Mucosa of descending colon (tissue), 3 donors: ENCODE data around the gene OSTC. TPM values are rescaled to one million over a fixed set of nuclear protein-coding genes. Genes with fewer than 3 reads are reported as not detected.

Source experiments
- ATAC-seq: fragments of 200-7000 bp; cut with Tn5 transposase; one replicate; pipeline ENCODE4 v1.9.1; 2020; ENCODE audit warnings: mild to moderate bottlenecking, moderate library complexity
- DNase-seq, 3 donors: peaks; one replicate each; pipeline ENCODE4 v3.0.0-alpha.2; 2020
- H3K36me3 ChIP-seq: fragments of 200-600 bp; one replicate; pipeline ENCODE4 v1.8.0; 2021; ENCODE audit warnings: low read depth, mild to moderate bottlenecking
- H3K4me1 ChIP-seq: fragments of 200-600 bp; one replicate; pipeline ENCODE4 v1.8.0; 2021; ENCODE audit warnings: low read depth, mild to moderate bottlenecking
- H3K4me3 ChIP-seq: fragments of 200-600 bp; one replicate; pipeline ENCODE4 v1.8.0; 2021; ENCODE audit warnings: mild to moderate bottlenecking
- H3K9me3 ChIP-seq: fragments of 200-600 bp; one replicate; pipeline ENCODE4 v1.8.0; 2021; ENCODE audit warnings: mild to moderate bottlenecking
- intact Hi-C, 2 donors: fragments of 100-400 bp; cut with DNase I in 1 of 2; cut with micrococcal nuclease in 1 of 2; formaldehyde crosslinking; loops; one replicate each; pipeline versions ENCODE4 v1.11.0 to v1.11.1; 2022; cut with DNase I, micrococcal nuclease
- total RNA-seq, 3 donors: library from RNA; stranded (reverse); fragmentation: NEBNext Ultra II Directional in 2 of 3; extraction: Animal tissue kit (Norgen Biotek cat#: 25700) in 2 of 3; gene quantifications; one replicate each; pipeline versions ENCODE4 v1.2.1 to v1.2.4, GENCODE V29; 2021 to 2023
- TF ChIP-seq, protein P1 (sequence below): fragments of 200-600 bp; IDR thresholded peaks from one replicate; pipeline ENCODE4 v1.8.0; 2022; ENCODE audit warnings: antibody characterized with exemption, mild to moderate bottlenecking
- donor health status: DM: no; HTN: no; CAD: no; lungs with moderate emphysema.
- donor health status: DM: no; HTN: no; CAD: no.
- donor health status: DM: no; HTN: yes; CAD: no.

OSTC gene
- total RNA-seq, 3 donors from 2014 or later, result 48.7 to 75.0 (median 51.5) TPM

DNA sequence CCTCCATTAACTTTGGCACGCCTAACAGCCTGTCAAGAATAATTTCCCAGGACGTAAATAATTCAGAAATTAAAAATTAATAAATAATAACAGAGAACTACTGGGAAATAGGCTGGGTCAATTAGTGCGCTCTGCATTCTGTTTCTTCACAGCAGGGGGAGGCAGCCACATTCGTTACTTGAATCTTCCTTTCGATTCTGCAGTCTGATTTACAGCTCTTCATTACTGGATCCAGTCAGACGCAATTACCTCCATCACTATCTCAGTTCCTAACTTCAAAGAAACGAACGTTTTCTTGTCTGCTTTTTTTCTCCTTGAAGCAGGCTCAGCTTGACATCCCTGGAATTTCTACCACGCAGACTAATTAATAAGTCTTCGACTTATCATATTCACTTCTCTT is 39.0 kb upstream of the OSTC start:
- DNase-seq (no peak), ATAC-seq (no peak)
- TF ChIP-seq, protein P1, sequence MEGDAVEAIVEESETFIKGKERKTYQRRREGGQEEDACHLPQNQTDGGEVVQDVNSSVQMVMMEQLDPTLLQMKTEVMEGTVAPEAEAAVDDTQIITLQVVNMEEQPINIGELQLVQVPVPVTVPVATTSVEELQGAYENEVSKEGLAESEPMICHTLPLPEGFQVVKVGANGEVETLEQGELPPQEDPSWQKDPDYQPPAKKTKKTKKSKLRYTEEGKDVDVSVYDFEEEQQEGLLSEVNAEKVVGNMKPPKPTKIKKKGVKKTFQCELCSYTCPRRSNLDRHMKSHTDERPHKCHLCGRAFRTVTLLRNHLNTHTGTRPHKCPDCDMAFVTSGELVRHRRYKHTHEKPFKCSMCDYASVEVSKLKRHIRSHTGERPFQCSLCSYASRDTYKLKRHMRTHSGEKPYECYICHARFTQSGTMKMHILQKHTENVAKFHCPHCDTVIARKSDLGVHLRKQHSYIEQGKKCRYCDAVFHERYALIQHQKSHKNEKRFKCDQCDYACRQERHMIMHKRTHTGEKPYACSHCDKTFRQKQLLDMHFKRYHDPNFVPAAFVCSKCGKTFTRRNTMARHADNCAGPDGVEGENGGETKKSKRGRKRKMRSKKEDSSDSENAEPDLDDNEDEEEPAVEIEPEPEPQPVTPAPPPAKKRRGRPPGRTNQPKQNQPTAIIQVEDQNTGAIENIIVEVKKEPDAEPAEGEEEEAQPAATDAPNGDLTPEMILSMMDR, result no peak
- H3K4me3 ChIP-seq, result no peak overlapping the region
- intact Hi-C loops, result loop anchor here in 1 of 2 donors (5.0 kb wide), 1 partner anchor 439 kb away; no protein-coding TSS in a partner anchor
- no peaks in the 10 kb centered on the region for H3K4me1 ChIP-seq
- H3K9me3 ChIP-seq, result no peaks in the 10 kb centered on the region
- no peaks in the 10 kb centered on the region for H3K36me3 ChIP-seq

DNA sequence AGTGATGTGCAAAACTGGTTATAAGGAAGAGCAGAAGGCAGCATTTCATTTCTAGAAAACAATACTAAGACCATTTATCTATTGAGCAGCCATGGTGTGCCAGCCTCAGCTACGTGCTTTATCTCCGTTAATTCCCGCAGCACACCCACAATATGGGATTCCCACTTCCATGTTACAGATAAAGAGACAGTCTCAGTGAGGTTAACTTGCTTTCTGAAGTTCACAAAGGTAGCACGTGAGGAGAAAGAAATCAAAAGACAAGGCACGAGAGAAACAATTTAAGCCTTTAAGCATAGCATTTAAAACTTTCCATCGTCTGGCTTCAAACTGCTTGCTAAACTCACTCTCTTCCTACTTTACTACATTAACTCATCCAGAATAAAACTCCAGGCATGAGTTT is 38.0 kb upstream of the OSTC start:
- TF ChIP-seq, protein P1, result no peak
- no peak for DNase-seq
- Histone ChIP-seq H3K4me1 (no peaks in the 10 kb centered on the region), H3K36me3 (no peaks in the 10 kb centered on the region), H3K9me3 (no peaks in the 10 kb centered on the region), H3K4me3 (no peak overlapping the region)
- no peak for ATAC-seq
- intact Hi-C loops, result loop anchor here in 1 of 2 donors (5.0 kb wide), 1 partner anchor 440 kb away; no protein-coding TSS in a partner anchor

DNA sequence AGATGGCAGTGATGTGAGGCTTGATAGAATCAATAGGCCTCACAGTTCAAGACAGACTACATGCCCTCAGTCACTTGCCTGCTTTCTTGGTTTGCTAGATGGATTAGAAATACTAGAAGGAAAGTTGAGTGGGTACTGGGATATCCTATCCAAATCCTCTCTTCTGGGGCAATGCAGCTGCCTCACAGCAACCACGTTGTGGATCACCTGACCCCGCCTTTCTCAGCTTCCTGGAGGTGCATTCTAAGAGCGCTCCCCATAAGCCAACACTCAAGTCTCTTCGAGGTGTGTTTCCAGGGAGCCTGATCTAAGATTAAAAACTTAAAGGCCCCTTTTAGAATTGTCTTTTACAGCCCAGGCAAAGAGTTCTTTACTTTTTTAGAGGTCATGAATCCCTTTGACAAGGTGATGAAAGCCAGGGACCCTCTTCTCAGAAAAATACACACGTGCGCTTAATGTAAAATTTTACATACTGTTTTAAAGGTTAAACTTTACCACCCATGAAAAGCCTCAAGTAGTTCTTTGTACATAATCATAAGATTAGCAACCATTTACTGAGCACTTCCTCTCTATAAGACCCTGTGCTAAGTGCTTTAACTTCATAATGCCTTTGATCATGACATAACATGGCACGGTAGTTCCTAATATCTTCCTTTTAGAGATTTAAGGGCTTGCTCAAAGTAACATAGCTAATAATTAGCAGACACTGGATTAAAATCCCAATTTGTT is 30.9 kb upstream of the OSTC start:
- peaks cover 23% of the 10 kb centered on the region for H3K4me1 ChIP-seq
- TF ChIP-seq, protein P1, result no peak
- intact Hi-C loops, result no loop called here
- ATAC-seq (no peak), DNase-seq (peak in 1 of 3 donors; percentile 9)
- H3K36me3 ChIP-seq, result peaks cover 10% of the 10 kb centered on the region
- H3K9me3 ChIP-seq, result no peaks in the 10 kb centered on the region
- no peak overlapping the region for H3K4me3 ChIP-seq

DNA sequence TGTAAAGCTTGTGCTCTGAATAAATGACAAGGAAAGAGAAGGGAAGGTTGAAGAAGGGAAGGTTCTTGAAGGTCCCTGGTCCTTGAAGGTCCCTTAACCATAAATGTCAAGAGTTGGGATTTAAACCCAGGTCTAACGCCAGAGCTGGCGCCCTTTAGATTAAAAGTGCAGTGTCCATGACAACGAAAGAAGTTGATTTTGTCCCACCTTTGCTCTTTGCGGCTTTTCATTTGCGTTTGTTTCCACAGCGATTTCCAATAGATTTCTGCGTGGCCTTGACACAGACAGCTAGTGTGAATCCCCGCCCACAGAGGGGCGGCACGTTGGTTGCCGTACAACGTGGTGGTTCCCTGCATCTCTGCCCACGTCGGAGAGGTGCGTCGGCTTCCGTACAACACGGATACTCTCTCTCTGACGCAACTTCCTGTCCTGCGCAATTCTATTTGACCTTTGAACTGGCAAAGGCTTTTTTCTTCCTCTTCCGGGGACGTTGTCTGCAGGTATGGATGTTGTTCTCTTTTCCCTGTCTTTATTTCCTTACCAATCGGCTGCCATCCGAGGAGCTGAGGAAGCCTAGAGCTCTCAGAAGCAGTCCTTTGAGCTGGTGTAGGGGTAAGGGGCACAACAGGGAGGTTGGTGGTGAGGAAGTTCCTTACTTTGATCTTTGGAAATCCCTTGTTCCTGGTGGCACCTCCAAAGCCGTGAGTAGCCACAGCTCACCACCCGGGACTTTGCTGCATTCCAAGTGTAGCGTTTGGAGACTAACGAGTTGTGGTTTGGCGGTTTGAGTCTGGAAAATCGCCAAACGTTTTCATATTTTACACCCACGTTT is 30.1 kb upstream of the OSTC start, which contains the start of gene RPL34:
RPL34 (plus strand) TSS at position 476 of the 832 bp plus-strand sequence. CDS start 1,384 bp downstream, outside the sequence.
- TF ChIP-seq, protein P1, result no peak
- intact Hi-C loops, result no loop called here
- Histone ChIP-seq H3K4me1 (peaks cover 23% of the 10 kb centered on the region), H3K4me3 (peak within 1 kb of the TSS; percentile 36), H3K9me3 (no peaks in the 10 kb centered on the region), H3K36me3 (peaks cover 10% of the 10 kb centered on the region)
- peak; percentile 100 for ATAC-seq
- DNase-seq, result peak; percentile 94 to 99 (median 98)

DNA sequence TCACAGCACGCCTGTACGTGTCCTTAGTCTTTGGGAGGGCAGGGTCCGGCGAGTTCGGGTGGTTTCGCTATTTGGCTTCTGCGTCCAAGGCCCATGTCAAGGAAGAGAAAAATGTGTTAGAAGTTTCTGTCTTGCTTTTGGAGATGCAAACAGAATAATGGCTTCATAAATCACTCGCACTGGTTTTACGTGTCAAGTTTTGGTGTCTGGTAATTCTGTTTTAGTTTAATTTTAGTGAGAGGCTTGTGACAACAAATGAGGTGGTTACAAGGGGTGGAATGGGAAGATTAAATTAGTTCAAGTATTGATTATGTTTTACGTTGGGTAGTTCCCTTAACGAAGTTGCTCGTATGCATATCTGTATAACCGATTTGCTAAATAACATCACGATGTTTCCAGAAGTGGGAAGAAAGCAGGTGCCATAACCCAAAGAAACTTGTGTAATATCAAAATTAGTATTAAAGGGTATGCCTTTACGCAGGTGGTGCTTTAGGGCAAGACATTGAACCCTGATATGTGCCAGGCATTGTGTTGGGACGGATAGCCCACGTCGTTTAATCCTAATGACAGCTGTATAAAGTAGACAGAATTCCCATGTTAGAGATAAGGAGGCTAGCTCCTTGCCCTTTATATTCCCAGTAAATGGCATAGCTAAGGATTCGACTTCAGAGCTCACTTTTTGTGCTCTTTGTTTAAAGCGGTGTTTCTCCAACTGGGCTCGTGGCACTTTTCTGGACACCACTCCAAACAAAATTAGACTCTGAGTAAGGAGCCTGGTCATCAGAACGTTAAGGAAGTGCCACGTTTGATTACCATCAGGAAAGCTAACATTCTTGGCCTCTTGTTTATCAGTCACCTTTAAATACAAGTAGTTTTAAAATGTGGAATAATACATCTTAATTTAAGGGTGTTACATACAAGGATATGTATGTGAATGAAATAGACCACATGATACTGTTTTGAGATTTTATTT is 29.2 kb upstream of the OSTC start:
- peaks cover 23% of the 10 kb centered on the region for H3K4me1 ChIP-seq
- no peaks in the 10 kb centered on the region for H3K9me3 ChIP-seq
- ATAC-seq (no peak), DNase-seq (no peak)
- intact Hi-C loops, result no loop called here
- peak overlapping the region; percentile 36 for H3K4me3 ChIP-seq
- peaks cover 10% of the 10 kb centered on the region for H3K36me3 ChIP-seq
- TF ChIP-seq, protein P1, result no peak
